ENCODE results near the gene ZNF384. TPM values are rescaled to one million over a fixed set of nuclear protein-coding genes. Genes with fewer than 3 reads are reported as not detected.

The ZNF384 gene
- total and polyA plus RNA-seq, 11 donors: 15.0 to 38.1 (median 25.2) TPM

GRCh38 chr12:6696690-6697583 lies 7.8 kb upstream of the ZNF384 start:
- DNase-seq: no peak

DNA sequence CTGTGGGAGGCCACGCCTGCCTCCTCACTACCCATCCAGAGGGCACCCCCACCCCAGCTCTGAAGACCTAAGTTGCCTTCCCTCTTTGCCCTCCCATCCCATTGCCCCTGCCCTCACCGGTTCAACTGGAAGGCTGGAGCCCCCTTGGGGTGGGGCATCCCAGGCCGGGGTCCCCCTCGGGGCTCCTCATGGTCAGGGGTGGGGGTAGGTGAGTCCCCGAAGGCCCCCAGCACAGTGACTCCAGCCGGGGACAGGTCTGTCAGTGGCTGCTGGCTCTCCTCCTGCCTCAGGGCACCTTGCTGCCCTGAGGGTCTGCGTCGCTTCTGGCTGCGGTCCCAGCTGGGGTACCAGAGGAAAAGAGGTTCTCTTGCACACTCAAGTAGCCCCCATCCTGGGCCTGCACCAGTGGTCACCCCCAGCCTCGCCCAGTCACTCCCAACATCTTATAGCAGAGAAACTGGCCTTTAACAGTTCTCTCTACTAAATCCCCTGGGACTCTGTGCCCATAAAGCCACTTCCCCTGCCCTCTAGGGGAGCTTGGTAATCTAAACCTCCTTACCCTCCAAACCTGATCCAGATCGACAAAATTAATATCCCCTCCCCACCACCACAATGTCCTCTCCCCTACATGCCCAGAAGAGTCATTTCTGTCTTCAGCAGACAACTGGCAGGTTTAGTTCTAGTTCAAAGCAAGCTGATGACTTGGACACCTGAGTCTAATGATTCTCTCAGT lies 6.3 kb upstream of the ZNF384 start:
- TF ChIP-seq CTCF (IDR thresholded peaks at IDR 0.05) (no peak), POLR2A (IDR thresholded peaks at IDR 0.05) (no peak)
- 66 to 74% (median 74%) methylated on average over 9 to 11 of the region's 11 CpGs for WGBS, 4 donors

More at GRCh38 chr12:6696690-6697583, 7.8 kb upstream of the ZNF384 start:
- Histone ChIP-seq H3K27me3 (peaks cover 10 to 61% (median 41%) of the 10 kb centered on the region in 9 donors), H3K4me3 (no peak overlapping the region), H3K27ac (no peak overlapping the region), H3K4me1 (peaks cover 0 to 15% (median 8%) of the 10 kb centered on the region in 12 donors), H3K9me3 (no peaks in the 10 kb centered on the region), H3K36me3 (no peaks in the 10 kb centered on the region)
- ATAC-seq: no peak
- TF ChIP-seq CTCF (IDR thresholded peaks at IDR 0.05): no peak
- no peak for TF ChIP-seq POLR2A (IDR thresholded peaks at IDR 0.05)
- intact Hi-C loops (cut with DNase I): loop anchor here in 3 of 10 donors (5.0 to 10.0 kb wide), 2 partner anchors 72 to 80 kb away; no protein-coding TSS in a partner anchor
- WGBS, 4 donors: 81 to 85% (median 85%) methylated on average over 17 of the region's 17 CpGs

DNA sequence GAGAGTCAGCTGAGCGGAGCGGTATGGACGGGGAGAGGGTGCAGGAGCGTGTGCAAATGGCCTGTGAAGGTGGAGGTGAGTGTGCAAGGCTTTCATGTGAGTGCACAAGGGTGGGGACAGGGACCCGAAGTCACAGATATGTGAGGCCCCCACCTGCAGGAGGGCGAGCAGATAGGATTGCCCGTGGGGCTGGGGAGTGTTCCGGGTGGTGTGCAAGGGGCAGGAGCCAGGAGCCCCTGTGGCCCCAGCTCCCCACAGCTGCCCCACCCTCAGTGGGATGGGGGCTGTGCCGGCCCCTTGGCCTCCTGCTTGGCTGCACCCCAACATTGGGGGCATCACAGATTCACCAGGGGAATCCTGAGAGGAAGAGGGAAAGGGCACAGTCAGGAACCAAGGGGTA lies 5.5 kb upstream of the ZNF384 start:
- WGBS, 4 donors: 73 to 85% (median 79%) methylated on average over 9 of the region's 9 CpGs
- H3K36me3 ChIP-seq: no peaks in the 10 kb centered on the region
- H3K4me1 ChIP-seq: peaks cover 0 to 17% (median 11%) of the 10 kb centered on the region in 12 donors
- ATAC-seq: no peak
- peaks cover 0 to 39% (median 18%) of the 10 kb centered on the region in 9 donors for H3K27me3 ChIP-seq
- no peak for DNase-seq
- intact Hi-C loops (cut with DNase I): loop anchor here in 5 of 10 donors (5.0 to 10.0 kb wide), 3 partner anchors 37 to 77 kb away; no protein-coding TSS in a partner anchor
- H3K27ac ChIP-seq: no peak overlapping the region
- no peak for TF ChIP-seq CTCF (IDR thresholded peaks at IDR 0.05)
- no peak for TF ChIP-seq POLR2A (IDR thresholded peaks at IDR 0.05)
- no peaks in the 10 kb centered on the region for H3K9me3 ChIP-seq
- H3K4me3 ChIP-seq: no peak overlapping the region

More for the DNA sequence above, 6.3 kb upstream of the ZNF384 start:
- intact Hi-C loops (cut with DNase I): loop anchor here in 3 of 10 donors (5.0 to 10.0 kb wide), 2 partner anchors 71 to 78 kb away; no protein-coding TSS in a partner anchor
- no peak overlapping the region for H3K27ac ChIP-seq
- H3K27me3 ChIP-seq: peaks cover 0 to 47% (median 26%) of the 10 kb centered on the region in 9 donors
- peaks cover 0 to 16% (median 10%) of the 10 kb centered on the region in 12 donors for H3K4me1 ChIP-seq
- ATAC-seq (no peak), DNase-seq (no peak)
- no peaks in the 10 kb centered on the region for H3K9me3 ChIP-seq
- no peak overlapping the region for H3K4me3 ChIP-seq
- H3K36me3 ChIP-seq: no peaks in the 10 kb centered on the region
